HG03432 (cell line): ENCODE data around the gene AKT2.

Experiments used
- ATAC-seq: cut with Tn5 transposase; IDR thresholded peaks from one replicate; pipeline ENCODE4 v1.9.1; 2021; ENCODE audit warnings: mild to moderate bottlenecking, moderate library complexity; ENCODE audit not compliant: unreplicated experiment

Gene AKT2

DNA sequence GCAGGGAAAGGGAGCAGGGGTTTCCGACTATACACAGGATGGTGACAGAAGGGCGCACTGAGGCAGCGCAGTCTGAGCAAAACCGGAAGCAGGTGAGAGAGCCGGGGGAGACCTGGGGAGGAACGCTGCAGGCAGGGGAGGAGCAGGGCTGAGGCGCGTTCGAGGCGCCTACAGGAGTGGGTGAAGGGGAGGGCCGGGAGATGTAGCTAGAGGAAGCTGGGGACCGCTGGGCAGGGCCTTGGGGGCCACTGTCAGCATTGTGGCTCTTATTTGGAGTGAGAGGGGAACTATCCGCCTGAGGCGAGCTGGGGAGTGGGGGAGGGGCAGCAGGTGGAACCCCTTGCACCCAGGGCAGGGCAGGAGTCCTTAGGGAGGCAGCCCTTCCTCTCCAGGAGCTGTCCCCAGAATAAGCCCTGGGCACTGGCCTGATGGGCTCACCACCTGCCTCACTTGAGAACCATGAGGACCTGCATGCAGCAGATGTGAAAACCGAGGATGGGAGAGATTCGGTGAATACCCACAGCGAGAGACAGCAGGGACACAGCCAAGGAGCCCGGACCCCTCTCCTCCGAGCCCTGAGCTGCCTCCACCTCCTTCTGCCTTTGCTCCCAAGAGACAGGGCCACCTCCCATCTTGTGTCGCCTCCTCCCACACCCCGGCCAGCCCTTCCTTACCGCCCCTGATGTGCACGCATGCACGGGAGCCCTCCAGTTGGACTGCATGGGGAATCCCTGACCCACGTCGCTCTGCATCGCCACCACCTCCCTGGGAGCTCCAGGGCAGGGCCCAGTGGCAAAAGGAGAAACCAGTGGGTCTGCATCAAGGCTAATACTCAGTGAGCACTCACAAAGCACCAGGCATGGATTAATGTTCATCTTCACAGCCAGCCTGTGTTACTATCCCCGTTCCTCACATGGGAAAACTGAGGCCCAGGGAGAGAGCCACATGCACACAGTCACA, 10.3 kb downstream of the AKT2 start:
- no peak for ATAC-seq

- ATAC-seq: no peak
Measured at GRCh38 chr19:40273469-40274360, 11.4 kb downstream of the AKT2 start.

DNA sequence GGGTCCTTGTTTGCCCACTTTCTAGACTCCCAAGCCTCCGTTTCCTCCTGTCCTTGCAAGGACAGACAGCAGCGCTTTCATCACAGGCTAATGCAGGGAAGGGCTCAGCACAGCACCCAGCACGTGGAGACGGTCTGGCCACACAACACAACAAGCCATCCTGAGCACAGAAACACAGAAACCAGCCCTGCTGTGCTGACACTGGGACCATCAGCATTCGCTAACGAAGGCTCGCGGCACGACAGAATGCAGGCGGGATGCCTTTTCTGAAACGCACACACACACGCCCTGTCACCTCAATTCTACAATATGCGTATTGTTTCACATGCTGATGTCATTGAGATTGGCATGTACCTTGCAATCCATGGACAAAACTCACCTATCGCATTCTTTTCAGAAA, 12.9 kb downstream of the AKT2 start:
- no peak for ATAC-seq

- ATAC-seq: no peak
Measured at GRCh38 chr19:40271706-40272105, 13.4 kb downstream of the AKT2 start.

DNA sequence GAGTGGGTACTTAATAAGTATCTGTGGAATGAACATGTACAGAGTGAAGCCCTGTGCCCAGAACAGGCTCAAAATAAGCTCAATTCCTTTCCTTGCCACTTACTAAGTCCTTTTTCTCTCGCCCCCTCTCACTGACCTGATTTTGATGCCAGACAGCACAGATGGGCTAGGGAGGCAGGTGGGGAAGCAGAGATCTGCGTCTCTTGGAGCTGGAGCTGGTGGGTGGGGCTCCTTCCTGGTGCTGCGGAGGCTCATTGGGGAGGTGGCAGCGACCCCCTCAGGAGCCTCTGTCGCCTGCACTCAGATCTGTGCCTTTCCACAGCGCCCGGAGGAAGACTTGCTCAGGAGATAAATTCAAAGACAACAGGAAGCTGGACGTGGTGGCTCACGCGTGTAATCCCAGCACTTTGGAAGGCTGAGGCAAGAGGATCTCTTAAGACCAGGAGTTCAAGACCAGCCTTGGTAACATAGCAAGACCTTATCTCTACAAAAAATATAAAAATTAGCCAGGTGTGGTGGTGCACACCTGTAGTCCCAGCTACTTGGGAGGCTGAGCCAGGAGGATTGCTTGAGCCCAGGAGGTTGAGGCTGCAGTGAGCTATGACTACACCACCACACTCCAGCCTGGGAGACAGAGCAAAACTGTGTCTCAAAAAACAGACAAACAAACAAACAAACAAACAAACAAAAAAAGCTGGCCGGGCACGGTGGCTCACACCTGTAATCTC, 14.6 kb downstream of the AKT2 start:
- no peak for ATAC-seq

- ATAC-seq: no peak
Measured at GRCh38 chr19:40269216-40269940, 15.8 kb downstream of the AKT2 start.

- ATAC-seq: no peak
Measured at GRCh38 chr19:40267601-40267997, 17.5 kb downstream of the AKT2 start.

DNA sequence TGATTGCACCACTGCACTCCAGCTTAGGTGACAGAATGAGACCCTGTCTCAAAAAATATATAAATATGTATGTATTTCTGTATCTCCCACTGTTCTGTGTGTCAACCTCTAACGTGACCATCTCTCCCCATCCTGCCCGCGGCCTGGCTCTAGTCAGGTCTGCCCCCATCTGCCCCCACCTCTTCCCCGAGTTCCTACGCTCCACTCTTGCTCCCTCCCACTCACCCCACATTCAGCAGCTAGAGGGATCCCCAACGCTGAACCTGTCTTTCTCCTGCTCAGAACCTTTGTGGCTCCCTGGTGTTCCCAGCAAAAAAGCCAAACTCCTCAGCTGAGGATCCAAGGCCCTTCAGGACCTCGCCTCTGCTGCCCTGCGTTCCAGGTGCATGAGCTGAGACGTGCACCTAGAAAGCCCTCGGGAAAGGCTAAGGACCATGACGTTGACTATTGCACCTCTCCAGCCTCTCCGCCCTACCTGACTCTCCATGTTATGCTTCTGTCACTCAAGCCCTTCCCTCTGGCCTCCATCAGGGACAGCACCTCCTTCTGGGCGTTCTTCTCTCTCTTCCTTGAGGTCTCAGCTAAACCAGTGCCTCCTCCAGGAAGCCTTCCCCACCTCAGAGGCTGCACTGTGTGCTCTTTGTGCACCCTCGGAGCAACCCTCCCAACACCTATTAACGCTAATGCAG, 18.1 kb downstream of the AKT2 start:
- no peak for ATAC-seq

GRCh38 chr19:40266119-40266518, 19.0 kb downstream of the AKT2 start:
- no peak for ATAC-seq

- ATAC-seq: no peak
Measured at GRCh38 chr19:40265763-40266099, 19.4 kb downstream of the AKT2 start.

DNA sequence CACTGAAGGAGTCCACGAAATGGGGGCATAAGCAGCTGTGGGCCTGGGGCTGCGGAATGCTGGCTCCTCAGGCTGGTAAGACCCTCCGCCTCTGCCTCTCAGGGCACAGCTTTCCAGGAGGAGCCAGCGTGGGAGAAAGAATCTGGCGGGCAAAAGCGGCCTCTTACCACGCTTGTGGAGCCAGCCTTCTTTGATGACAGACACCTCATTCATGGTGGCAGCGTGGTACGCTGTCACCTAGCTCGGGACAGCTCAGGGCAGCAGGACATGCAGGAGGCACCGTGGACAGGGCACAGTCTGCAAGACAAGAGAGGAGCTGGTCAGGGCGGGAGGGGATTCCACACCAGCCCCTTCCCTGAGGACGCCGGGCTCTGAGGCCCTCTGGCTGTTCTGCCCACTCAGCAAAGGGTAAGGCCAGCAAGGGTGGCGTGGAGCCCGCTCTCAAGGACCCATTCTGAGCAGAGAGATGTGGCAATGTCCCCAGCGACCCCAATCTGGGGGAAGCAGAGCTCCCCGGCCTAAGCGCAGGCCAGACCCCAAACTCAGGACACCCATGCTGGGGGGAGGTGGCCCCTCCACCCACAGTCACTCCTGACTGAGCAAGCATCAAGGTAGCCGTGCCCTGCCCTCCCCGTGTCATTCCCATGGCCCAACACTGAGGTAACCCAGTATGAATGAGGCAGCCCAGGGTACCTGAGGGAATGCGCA, 19.9 kb downstream of the AKT2 start:
- no peak for ATAC-seq

GRCh38 chr19:40264314-40265054, 20.7 kb downstream of the AKT2 start:
- no peak for ATAC-seq

DNA sequence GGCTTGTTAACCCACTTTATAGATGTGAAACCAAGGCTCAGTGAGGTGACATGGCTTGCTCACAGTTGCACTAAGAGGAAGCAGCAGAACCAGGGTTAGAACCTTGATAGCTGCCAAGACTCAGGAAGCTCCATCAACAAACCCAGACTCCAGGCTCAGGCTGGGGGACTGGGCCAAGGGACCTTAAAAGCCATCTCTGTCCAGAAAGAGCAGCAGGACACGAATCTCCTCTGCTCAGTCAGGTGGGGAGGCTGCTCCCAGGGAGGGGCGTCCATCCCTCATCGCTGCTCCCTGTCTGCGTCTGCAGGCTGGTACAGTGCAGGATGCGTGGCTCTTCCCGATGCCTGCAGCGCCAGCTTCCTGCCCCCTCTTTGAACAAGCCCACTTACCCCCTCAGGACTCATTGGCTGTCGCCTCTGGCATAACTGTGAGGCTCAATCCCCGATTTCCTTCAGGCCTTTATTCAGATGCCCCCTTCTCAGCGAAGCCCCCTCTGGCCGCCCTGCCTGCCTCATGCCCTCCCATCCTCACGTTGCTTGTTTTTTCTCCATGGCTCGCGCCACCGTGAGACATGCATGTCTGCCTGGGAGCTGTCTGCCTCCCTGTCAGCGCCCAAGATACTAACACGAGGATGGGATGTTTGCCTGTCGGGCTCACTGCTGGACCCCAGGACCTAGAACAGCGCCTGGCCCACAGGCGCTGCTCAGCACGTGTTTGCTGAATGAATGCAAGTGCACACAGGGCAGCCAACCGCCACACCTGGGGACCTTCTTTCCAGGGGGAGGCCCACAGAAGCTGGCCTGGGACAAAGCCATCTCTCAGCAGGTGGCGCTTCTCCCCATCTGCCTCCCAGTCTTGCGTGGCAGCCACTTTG, 21.5 kb downstream of the AKT2 start:
- ATAC-seq: no peak

GRCh38 chr19:40262422-40262821, 22.7 kb downstream of the AKT2 start:
- ATAC-seq: no peak

- no peak for ATAC-seq
Measured at GRCh38 chr19:40261631-40262030, 23.5 kb downstream of the AKT2 start.

- ATAC-seq: no peak
Measured at GRCh38 chr19:40257096-40257517, 28.0 kb downstream of the AKT2 start.

DNA sequence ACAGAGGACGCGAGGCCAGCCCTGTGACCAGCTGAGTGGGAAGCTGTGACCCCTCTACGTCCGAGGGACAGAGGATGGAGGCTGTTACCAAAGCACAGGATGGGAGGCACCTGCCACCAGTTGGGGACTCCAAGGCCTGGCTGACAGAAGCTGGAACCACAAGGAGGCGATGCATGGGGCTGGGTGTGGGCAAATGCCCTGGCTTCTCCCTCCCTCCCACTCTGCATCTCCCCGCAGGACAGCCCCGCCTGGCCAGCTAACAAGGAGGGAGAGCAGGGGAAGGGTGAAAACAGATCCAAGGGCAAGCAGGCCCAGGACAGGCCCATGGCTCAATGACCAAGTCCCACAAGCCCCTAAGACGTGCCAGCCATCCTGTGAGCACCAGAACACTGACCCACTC, 28.6 kb downstream of the AKT2 start:
- ATAC-seq: no peak
